GM12875 (cell line): ENCODE data around the gene ZC3HAV1L.
A peak's percentile ranks its signal among the peaks of the same experiment; 100 is the strongest.

Experiments
- H3K4me3 ChIP-seq: one replicate; pipeline ENCODE4 v1.5.1; 2011; ENCODE audit warnings: low read depth, low read length, control low read depth
- TF ChIP-seq, protein P1 (sequence below): IDR thresholded peaks from 2 replicates; pipeline ENCODE4 v1.5.1; 2011; ENCODE audit warnings: low read depth, mild to moderate bottlenecking, control low read depth, inconsistent platforms, low read length, moderate library complexity, borderline replicate concordance; ENCODE audit not compliant: insufficient read depth

Gene ZC3HAV1L

DNA sequence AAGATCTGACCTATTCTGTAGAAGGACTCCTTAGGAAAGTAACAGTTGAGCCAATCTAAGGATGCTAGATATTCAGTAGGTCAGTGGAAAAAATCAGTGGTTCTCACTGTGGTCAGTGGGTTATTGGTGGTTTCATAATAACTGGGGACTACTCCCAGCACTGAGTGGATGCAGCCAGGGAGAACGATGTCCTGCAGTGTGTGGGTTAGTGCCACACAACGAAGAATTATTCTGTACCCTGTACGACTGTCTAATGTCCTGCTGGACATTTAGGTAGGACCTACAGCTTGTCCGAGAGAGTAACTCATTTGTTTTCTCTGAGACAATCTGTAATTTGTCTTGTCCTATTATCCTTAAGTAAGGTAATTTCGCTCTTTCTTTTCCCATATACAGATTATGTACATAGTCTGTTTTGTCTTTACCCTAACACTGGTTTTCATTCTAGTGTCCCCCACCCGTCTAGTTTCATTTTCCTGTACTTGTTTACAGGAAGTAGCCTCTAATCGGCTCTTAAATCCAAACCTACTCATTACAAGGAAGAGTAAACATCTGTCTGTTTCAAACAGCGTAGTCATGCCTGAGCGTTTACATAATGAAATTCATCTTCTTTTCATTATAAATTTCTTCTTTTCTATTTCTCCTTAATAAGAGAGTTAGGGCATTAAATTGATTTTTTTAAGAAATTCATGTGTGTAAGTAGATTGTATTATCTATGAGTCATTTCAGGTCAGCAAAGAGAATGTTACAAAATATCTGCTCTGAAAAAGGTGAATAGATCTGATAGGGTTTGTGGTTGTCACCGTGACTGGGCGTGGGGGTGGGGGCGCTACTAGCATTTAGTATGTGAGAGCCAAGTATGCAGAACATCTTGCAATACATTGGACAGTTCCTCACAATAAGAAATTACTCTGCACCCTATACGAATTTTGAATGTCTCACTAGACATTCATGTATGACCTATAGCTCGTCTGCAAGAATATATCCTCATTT is 8.3 kb upstream of the ZC3HAV1L start:
- TF ChIP-seq, protein P1, sequence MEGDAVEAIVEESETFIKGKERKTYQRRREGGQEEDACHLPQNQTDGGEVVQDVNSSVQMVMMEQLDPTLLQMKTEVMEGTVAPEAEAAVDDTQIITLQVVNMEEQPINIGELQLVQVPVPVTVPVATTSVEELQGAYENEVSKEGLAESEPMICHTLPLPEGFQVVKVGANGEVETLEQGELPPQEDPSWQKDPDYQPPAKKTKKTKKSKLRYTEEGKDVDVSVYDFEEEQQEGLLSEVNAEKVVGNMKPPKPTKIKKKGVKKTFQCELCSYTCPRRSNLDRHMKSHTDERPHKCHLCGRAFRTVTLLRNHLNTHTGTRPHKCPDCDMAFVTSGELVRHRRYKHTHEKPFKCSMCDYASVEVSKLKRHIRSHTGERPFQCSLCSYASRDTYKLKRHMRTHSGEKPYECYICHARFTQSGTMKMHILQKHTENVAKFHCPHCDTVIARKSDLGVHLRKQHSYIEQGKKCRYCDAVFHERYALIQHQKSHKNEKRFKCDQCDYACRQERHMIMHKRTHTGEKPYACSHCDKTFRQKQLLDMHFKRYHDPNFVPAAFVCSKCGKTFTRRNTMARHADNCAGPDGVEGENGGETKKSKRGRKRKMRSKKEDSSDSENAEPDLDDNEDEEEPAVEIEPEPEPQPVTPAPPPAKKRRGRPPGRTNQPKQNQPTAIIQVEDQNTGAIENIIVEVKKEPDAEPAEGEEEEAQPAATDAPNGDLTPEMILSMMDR = no peak
- no peak overlapping the region for H3K4me3 ChIP-seq

GRCh38 chr7:139041378-139042085 is 5.7 kb upstream of the ZC3HAV1L start:
- TF ChIP-seq, protein P1 = no peak

GRCh38 chr7:139038691-139039090 is 2.8 kb upstream of the ZC3HAV1L start:
- TF ChIP-seq, protein P1 = no peak

More at GRCh38 chr7:139041378-139042085, 5.7 kb upstream of the ZC3HAV1L start:
- H3K4me3 ChIP-seq = no peak overlapping the region

DNA sequence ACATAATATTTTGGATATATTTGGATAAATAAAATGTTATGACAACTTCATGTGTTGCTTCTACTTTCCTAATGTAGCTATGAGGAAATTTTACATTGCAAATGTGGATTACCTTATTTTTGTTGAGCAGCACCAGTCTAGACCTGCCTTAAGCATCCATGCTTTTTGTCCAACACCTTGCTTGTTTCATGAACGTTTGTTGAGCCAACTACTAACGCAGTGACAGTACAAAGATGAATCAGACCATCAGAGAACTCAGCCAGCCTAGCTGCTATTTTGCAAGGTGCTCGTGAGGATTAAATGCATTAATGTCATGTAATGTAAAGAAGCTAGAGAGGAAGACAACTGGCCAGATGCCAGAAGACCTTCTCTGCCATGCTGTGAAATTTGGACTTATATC is 1.1 kb upstream of the ZC3HAV1L start:
- TF ChIP-seq, protein P1 = no peak
- H3K4me3 ChIP-seq = no peak overlapping the region

More at GRCh38 chr7:139038691-139039090, 2.8 kb upstream of the ZC3HAV1L start:
- no peak overlapping the region for H3K4me3 ChIP-seq

DNA sequence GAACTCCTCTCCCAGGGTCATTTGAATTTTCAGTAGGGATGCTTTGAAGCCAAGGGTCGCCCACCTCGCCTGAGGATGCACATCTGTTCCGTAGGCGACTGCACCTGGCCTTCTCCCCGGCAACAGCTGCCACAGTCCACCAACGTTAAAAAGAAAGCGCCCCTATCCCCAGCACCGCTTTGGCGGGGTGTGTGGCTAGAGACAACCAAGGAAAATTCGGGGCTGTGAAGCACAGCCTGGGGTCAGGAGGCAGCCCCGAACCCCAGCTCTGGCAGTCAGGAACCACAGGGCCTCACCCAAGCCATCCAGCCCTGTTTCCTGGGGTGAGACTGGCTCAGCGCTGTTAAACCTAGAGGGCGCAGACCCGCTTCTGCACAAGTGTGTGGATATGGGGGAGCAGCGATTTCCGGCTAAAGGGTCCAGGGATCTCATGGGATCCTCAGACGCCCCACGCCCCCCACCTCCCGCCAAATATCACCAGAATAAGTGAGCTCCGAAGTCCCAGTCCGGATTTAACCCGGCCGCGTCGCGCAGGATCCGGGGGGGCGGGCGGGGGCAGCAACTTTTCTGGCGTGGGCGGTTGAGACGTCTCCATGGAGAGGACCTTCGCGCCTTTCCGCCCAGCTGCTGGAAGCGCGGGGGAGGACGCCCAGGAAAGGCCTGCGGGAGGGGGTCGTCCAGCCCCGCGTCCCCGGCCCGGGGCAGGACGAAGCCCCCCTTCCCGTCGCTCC is 822 bp downstream of the ZC3HAV1L start:
- H3K4me3 ChIP-seq = peak overlapping the region; percentile 95
- TF ChIP-seq, protein P1 = 0 out of 2 replicates have a peak, but pooled peaks have one; percentile 15

GRCh38 chr7:139034336-139034735 is 1.5 kb downstream of the ZC3HAV1L start:
- peak overlapping the region; percentile 95 for H3K4me3 ChIP-seq

More at GRCh38 chr7:139034336-139034735, 1.5 kb downstream of the ZC3HAV1L start:
- TF ChIP-seq, protein P1 = no peak
